ENCODE data around the gene HEATR5B. TPM values are rescaled to one million over a fixed set of nuclear protein-coding genes. Genes with fewer than 3 reads are reported as not detected.

Gene HEATR5B
- total and polyA plus RNA-seq, 9 of the 15 experiments (the other 6 are each of a cell fraction or from before 2014, with no cell fraction given) = 4.2 to 21.7 (median 12.2) TPM

DNA sequence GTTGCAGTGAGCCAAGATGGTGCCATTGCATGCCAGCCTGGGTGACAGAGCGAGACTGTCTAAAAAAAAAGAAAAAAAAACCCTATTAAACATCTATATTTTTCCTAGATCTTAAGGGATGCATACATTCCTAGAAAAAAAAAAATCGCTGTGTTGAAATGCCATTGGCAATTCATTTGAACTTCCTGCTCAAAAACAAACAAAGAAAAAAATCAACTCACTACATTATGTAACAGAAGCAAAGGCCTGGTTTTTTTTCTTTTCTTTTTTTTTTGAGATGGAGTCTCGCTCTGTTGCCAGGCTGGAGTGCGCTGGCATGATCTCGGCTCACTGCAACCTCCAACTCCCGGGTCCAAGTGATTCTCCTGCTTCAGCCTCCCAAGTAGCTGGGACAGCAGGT, 96.2 kb downstream of the HEATR5B start:
- in situ Hi-C loops (cut with MboI) (no loop called here), intact Hi-C loops (cut with micrococcal nuclease) (no loop called here)
- DNase-seq (ENCODE audit: extremely low read depth in 1 of 4, low spot score in 3 of 4) (no peak), ATAC-seq (no peak), FAIRE-seq (no peak)
- ChIA-PET POLR2A (interaction anchor here (0.6 to 0.8 kb wide), 2 partner anchors 20 to 260 kb away, joined by 3 read pairs; no protein-coding TSS in a partner anchor), CTCF (ENCODE audit: low intra/inter-chr PET ratio) (no interaction called here)
- Histone ChIP-seq H2AFZ (ENCODE audit: low read depth, low read length) (no peak overlapping the region), H3K4me2 (ENCODE audit: insufficient read depth, low read length) (no peak overlapping the region), H3K36me3 (ENCODE audit: control insufficient read depth, insufficient read depth, low read length) (peaks cover 13% of the 10 kb centered on the region; the same call in 1 of the 3 replicates), H3K79me2 (ENCODE audit: control insufficient read depth, insufficient read depth, low read length) (no peaks in the 10 kb centered on the region), H3K9ac (ENCODE audit: insufficient read depth in 1 of 2, low read depth in 2 of 2, low read length in 2 of 2) (no peak overlapping the region), H4K20me1 (replicated peaks; ENCODE audit: control insufficient read depth, insufficient read depth, low read length) (no peaks in the 10 kb centered on the region), H3K9me1 (ENCODE audit: control insufficient read depth, insufficient read depth, low read length) (no peaks in the 10 kb centered on the region), H3K4me1 (replicated peaks in 1 of 2; ENCODE audit: control insufficient read depth in 2 of 2, insufficient read depth in 2 of 2, low read length in 2 of 2) (no peaks in the 10 kb centered on the region), H3K4me3 (no peak overlapping the region), H3K27ac (ENCODE audit: extremely low read depth, low read depth, low read length) (no peak overlapping the region), H3K9me3 (replicated peaks; ENCODE audit: control insufficient read depth, insufficient read depth, low read depth, low read length) (no peaks in the 10 kb centered on the region), H3K27me3 (ENCODE audit: control insufficient read depth in 2 of 2, insufficient read depth in 2 of 2, low read length in 2 of 2) (no peaks in the 10 kb centered on the region)
- WGBS (ENCODE audit: insufficient coverage, low coverage, missing lambda C conversion rate) = 100% methylated on average over 3 of the region's 6 CpGs
- BruUV-seq (replicated peaks) = no TSS peak
- no peak for TF ChIP-seq MTA2 (IDR thresholded peaks at IDR 0.05; ENCODE audit: low read depth)
- TF ChIP-seq ARID2 (IDR thresholded peaks at IDR 0.05) = no peak
- TF ChIP-seq, protein P1, sequence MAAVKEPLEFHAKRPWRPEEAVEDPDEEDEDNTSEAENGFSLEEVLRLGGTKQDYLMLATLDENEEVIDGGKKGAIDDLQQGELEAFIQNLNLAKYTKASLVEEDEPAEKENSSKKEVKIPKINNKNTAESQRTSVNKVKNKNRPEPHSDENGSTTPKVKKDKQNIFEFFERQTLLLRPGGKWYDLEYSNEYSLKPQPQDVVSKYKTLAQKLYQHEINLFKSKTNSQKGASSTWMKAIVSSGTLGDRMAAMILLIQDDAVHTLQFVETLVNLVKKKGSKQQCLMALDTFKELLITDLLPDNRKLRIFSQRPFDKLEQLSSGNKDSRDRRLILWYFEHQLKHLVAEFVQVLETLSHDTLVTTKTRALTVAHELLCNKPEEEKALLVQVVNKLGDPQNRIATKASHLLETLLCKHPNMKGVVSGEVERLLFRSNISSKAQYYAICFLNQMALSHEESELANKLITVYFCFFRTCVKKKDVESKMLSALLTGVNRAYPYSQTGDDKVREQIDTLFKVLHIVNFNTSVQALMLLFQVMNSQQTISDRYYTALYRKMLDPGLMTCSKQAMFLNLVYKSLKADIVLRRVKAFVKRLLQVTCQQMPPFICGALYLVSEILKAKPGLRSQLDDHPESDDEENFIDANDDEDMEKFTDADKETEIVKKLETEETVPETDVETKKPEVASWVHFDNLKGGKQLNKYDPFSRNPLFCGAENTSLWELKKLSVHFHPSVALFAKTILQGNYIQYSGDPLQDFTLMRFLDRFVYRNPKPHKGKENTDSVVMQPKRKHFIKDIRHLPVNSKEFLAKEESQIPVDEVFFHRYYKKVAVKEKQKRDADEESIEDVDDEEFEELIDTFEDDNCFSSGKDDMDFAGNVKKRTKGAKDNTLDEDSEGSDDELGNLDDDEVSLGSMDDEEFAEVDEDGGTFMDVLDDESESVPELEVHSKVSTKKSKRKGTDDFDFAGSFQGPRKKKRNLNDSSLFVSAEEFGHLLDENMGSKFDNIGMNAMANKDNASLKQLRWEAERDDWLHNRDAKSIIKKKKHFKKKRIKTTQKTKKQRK (IDR thresholded peaks at IDR 0.05; ENCODE audit: borderline replicate concordance, low read depth, low read length) = no peak
- no peak for TF ChIP-seq WHSC1 (IDR thresholded peaks at IDR 0.05; ENCODE audit: low read length)
- no peak for TF ChIP-seq SP1 (CRISPR knock-in tag; IDR thresholded peaks at IDR 0.05)
- TF ChIP-seq CBX5 (IDR thresholded peaks at IDR 0.05; ENCODE audit: borderline replicate concordance, low read depth) = no peak
- TF ChIP-seq SRSF1 (IDR thresholded peaks at IDR 0.05; ENCODE audit: low read depth, low read length) = no peak
- TF ChIP-seq CBFA2T3 (IDR thresholded peaks at IDR 0.05) = no peak
- no peak for TF ChIP-seq SAFB2 (IDR thresholded peaks at IDR 0.05; ENCODE audit: borderline replicate concordance, low read depth, low read length, severe bottlenecking)
- TF ChIP-seq CCNT2 (IDR thresholded peaks at IDR 0.05; ENCODE audit: borderline replicate concordance, extremely low read depth, insufficient read length, low read depth, low read length) = no peak
- TF ChIP-seq BMI1 (IDR thresholded peaks at IDR 0.05; ENCODE audit: low read length) = no peak
- TF ChIP-seq CXXC5 (CRISPR knock-in tag; IDR thresholded peaks at IDR 0.05) = no peak
- TF ChIP-seq, protein P2, sequence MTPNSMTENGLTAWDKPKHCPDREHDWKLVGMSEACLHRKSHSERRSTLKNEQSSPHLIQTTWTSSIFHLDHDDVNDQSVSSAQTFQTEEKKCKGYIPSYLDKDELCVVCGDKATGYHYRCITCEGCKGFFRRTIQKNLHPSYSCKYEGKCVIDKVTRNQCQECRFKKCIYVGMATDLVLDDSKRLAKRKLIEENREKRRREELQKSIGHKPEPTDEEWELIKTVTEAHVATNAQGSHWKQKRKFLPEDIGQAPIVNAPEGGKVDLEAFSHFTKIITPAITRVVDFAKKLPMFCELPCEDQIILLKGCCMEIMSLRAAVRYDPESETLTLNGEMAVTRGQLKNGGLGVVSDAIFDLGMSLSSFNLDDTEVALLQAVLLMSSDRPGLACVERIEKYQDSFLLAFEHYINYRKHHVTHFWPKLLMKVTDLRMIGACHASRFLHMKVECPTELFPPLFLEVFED (CRISPR knock-in tag; conservative IDR thresholded peaks at IDR 0.05) = no peak
- no peak for TF ChIP-seq ETV1 (tag; conservative IDR thresholded peaks at IDR 0.05; ENCODE audit: low read depth)
- TF ChIP-seq, protein P3, sequence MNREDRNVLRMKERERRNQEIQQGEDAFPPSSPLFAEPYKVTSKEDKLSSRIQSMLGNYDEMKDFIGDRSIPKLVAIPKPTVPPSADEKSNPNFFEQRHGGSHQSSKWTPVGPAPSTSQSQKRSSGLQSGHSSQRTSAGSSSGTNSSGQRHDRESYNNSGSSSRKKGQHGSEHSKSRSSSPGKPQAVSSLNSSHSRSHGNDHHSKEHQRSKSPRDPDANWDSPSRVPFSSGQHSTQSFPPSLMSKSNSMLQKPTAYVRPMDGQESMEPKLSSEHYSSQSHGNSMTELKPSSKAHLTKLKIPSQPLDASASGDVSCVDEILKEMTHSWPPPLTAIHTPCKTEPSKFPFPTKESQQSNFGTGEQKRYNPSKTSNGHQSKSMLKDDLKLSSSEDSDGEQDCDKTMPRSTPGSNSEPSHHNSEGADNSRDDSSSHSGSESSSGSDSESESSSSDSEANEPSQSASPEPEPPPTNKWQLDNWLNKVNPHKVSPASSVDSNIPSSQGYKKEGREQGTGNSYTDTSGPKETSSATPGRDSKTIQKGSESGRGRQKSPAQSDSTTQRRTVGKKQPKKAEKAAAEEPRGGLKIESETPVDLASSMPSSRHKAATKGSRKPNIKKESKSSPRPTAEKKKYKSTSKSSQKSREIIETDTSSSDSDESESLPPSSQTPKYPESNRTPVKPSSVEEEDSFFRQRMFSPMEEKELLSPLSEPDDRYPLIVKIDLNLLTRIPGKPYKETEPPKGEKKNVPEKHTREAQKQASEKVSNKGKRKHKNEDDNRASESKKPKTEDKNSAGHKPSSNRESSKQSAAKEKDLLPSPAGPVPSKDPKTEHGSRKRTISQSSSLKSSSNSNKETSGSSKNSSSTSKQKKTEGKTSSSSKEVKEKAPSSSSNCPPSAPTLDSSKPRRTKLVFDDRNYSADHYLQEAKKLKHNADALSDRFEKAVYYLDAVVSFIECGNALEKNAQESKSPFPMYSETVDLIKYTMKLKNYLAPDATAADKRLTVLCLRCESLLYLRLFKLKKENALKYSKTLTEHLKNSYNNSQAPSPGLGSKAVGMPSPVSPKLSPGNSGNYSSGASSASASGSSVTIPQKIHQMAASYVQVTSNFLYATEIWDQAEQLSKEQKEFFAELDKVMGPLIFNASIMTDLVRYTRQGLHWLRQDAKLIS (CRISPR knock-in tag; IDR thresholded peaks at IDR 0.05) = no peak
- TF ChIP-seq RBM39 (optimal IDR thresholded peaks at IDR 0.05; ENCODE audit: low read depth, low read length) = no peak
